OCI-LY3 (cell line): ENCODE measurements around the gene C18orf63.

Source experiments
- CTCF ChIP-seq: fragments of 200-600, 300-600 bp; sonication (generic); IDR thresholded peaks from 2 replicates; pipeline ENCODE4 v1.5.1; 2014; ENCODE audit warnings: antibody characterized with exemption, low read length, low read depth
- EZH2phosphoT487 ChIP-seq: fragments of 200-600 bp; shearing (Covaris generic); IDR thresholded peaks from 2 replicates; pipeline ENCODE4 v1.6.1; 2018; ENCODE audit warnings: antibody characterized with exemption, mixed run types, low read depth

GRCh38 chr18:74336656-74337055, 21.0 kb downstream of the C18orf63 start:
- no peak for TF ChIP-seq CTCF
- TF ChIP-seq EZH2phosphoT487 = no peak
